Ovary (tissue), 3 donors: ENCODE measurements around the gene ELOA.

Experiments used
- CTCF ChIP-seq, 3 donors: fragments of 450-650 bp in 2 of 3; fragments of 200-600 bp in 1 of 3; IDR thresholded peaks; one replicate each; pipeline versions ENCODE4 v1.5.1 to v1.8.0; 2016 to 2022; ENCODE audit warnings: antibody characterized with exemption in 3 of 3, mild to moderate bottlenecking in 1 of 3
- EP300 ChIP-seq: sonication (generic); formaldehyde crosslinking; IDR thresholded peaks from one replicate; pipeline ENCODE4 v1.6.1; 2017; ENCODE audit warnings: antibody characterized with exemption
- POLR2A ChIP-seq: fragments of 450-650 bp; IDR thresholded peaks from one replicate; pipeline ENCODE4 v1.6.1; 2017; ENCODE audit warnings: antibody characterized with exemption, mild to moderate bottlenecking, moderate library complexity
- donor health status: DM: no; HTN: no; CAD: no.

GRCh38 chr1:23704834-23705495, 38.3 kb upstream of the ELOA start:
- TF ChIP-seq CTCF (IDR thresholded peaks at IDR 0.05) (no peak), POLR2A (no peak), EP300 (no peak)
